ENCODE results near the gene PXN.
"Not testable (repeated sequence)": the region's sequence is repeated elsewhere in the genome, so short reads cannot be mapped to it uniquely, and the experiment has no call there.

Gene PXN

DNA sequence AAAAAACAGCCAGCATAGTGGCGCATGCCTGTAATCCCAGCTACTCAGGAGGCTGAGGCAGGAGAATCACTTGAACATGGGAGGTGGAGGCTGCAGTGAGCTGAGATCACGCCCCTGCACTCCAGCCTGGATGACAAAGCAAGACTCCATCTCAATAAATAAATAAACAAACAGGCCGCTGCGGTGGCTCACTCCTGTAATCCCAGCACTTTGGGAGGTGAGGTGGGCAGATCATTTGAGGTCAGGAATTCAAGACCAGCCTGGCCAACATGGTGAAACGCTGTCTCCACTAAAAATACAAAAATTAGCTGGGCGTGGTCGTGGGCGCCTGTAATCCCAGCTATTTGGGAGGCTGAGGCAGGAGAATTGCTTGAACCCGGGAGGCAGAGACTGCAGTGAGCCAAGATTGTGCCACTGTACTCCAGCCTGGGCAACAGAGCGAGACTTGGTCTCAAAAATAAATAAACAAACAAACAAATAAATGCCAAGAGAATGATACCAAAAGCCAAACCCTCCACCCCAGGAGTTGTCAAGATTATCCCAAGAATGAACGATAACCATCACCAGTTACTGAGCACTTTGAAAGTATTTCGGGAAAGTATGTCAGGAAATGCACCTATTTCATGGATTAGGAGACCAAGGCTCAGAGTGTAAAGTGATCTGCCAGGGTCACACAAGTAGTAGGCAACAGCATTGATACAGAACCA is 14.0 kb downstream of the PXN start:
- not testable (repeated sequence) for H3K36me3 ChIP-seq (ENCODE audit: control insufficient read depth in 5 of 5, insufficient read depth in 5 of 5, low read length in 5 of 5); H3K9me3 ChIP-seq (ENCODE audit: control insufficient read depth in 5 of 5, low read length in 5 of 5); H3K9ac ChIP-seq (ENCODE audit: low read length in 5 of 5); H3K27me3 ChIP-seq (ENCODE audit: control insufficient read depth in 5 of 5, insufficient read depth in 4 of 5, low read length in 5 of 5); H3K4me3 ChIP-seq (ENCODE audit: low read depth in 1 of 5, low read length in 5 of 5)
- Histone ChIP-seq H3K27ac (ENCODE audit: low read depth, low read length) (peak overlapping the region; percentile 32), H3K4me1 (ENCODE audit: control insufficient read depth in 5 of 5, insufficient read depth in 5 of 5, low read length in 5 of 5) (peaks cover 18 to 81% (median 42%) of the 10 kb centered on the region in 5 donors)

DNA sequence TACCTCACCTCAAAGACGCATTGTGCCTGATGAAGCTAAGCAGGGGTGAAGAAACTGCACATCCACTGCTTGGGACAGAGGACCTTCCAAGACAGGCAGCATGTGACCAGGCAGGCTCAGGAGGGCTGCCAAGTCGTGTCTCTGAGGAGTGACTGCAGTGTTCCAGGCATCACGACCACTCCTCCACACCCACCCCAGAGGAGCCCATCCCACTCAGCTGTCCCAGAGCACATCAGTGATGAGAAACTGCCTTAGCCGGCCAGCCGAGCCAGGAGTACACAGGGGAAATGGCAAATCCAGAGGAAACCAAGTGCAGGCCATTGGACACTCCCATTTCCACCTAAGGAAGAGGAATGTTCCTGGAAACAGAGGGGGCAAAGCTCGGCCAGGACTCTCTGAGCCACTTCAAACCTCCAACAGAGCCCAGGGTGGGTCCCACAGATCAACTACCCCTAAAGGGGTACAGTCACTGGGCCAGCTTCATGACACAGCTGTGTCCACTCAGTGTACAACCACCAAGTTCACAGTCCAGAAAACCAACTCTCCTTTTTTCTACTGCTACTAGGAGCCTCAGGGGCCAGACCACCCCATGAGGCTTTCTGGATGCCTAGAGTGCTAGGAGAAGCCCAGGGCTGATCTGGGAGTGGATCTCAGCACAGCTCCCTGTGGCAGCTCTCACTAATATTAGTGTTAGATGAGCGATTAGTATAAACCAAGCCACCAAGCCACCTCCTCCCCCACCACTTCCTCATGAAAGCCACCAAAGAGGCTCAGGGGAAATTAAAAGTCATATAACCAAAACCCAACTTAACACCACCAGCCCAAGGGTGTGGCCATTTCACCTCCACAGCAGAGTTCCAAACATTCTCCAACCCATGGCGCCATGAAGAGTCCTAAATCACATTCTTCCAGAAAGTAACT is 15.4 kb downstream of the PXN start:
- H3K9ac ChIP-seq (ENCODE audit: low read length in 5 of 5): peak overlapping the region in 4 of 5 donors; percentile 13 to 73 (median 64)
- peaks cover 0 to 3% (median 0%) of the 10 kb centered on the region in 5 donors for H3K36me3 ChIP-seq (ENCODE audit: control insufficient read depth in 5 of 5, insufficient read depth in 5 of 5, low read length in 5 of 5)
- no peaks in the 10 kb centered on the region for H3K9me3 ChIP-seq (ENCODE audit: control insufficient read depth in 5 of 5, low read length in 5 of 5)
- H3K4me3 ChIP-seq (ENCODE audit: low read depth in 1 of 5, low read length in 5 of 5): peak overlapping the region in 4 of 5 donors; percentile 41 to 70 (median 50)
- peaks cover 19 to 78% (median 39%) of the 10 kb centered on the region in 5 donors for H3K4me1 ChIP-seq (ENCODE audit: control insufficient read depth in 5 of 5, insufficient read depth in 5 of 5, low read length in 5 of 5)
- H3K27me3 ChIP-seq (ENCODE audit: control insufficient read depth in 5 of 5, insufficient read depth in 4 of 5, low read length in 5 of 5): no peaks in the 10 kb centered on the region
- H3K27ac ChIP-seq (ENCODE audit: low read depth, low read length): peak overlapping the region; percentile 88

DNA sequence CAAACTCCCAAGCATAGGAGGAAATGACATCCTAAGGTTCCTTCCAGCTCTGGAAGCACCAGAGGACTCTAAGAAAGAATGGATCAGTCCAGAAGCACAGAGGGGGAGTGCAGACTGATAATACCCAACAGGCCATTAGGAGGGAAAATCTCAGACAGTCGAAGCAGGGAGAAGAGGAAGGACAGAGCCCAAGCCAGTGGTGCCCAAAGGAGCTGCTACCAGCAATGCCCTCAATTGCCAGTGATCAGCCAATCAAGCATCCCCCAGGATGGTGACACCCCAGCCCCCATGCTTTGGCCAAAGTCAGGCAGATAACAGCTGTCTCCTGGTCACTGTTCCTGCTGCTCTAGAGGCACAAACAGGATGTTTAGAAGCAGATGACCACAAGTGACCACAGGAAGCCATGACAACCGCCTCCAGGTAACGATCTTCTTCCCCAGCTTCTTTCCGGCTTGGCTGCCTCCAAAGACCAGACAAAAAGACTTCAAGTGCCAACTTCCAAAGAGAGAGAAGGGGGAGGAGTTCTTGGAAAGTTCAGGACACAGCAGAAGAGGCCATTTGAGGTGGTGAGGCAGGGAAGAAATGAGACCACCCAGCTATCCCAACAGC is 16.2 kb downstream of the PXN start:
- Histone ChIP-seq H3K9me3 (ENCODE audit: control insufficient read depth in 5 of 5, low read length in 5 of 5) (no peaks in the 10 kb centered on the region), H3K27me3 (ENCODE audit: control insufficient read depth in 5 of 5, insufficient read depth in 4 of 5, low read length in 5 of 5) (no peaks in the 10 kb centered on the region), H3K27ac (ENCODE audit: low read depth, low read length) (peak overlapping the region; percentile 88), H3K9ac (ENCODE audit: low read length in 5 of 5) (peak overlapping the region in 4 of 5 donors; percentile 13 to 73 (median 58)), H3K4me3 (ENCODE audit: low read depth in 1 of 5, low read length in 5 of 5) (peak overlapping the region in 4 of 5 donors; percentile 36 to 70 (median 50)), H3K4me1 (ENCODE audit: control insufficient read depth in 5 of 5, insufficient read depth in 5 of 5, low read length in 5 of 5) (peaks cover 21 to 77% (median 43%) of the 10 kb centered on the region in 5 donors), H3K36me3 (ENCODE audit: control insufficient read depth in 5 of 5, insufficient read depth in 5 of 5, low read length in 5 of 5) (peaks cover 0 to 3% (median 0%) of the 10 kb centered on the region in 5 donors)

GRCh38 chr12:120247621-120248030 is 17.9 kb downstream of the PXN start:
- Histone ChIP-seq H3K4me1 (ENCODE audit: control insufficient read depth in 5 of 5, insufficient read depth in 5 of 5, low read length in 5 of 5) (peaks cover 19 to 76% (median 51%) of the 10 kb centered on the region in 5 donors), H3K9me3 (ENCODE audit: control insufficient read depth in 5 of 5, low read length in 5 of 5) (no peaks in the 10 kb centered on the region), H3K4me3 (ENCODE audit: low read depth in 1 of 5, low read length in 5 of 5) (peak overlapping the region in 2 of 5 donors; percentile 24 to 39), H3K9ac (ENCODE audit: low read length in 5 of 5) (no peak overlapping the region), H3K27me3 (ENCODE audit: control insufficient read depth in 5 of 5, insufficient read depth in 4 of 5, low read length in 5 of 5) (no peaks in the 10 kb centered on the region), H3K27ac (ENCODE audit: low read depth, low read length) (peak overlapping the region; percentile 84), H3K36me3 (ENCODE audit: control insufficient read depth in 5 of 5, insufficient read depth in 5 of 5, low read length in 5 of 5) (peaks cover 0 to 3% (median 0%) of the 10 kb centered on the region in 5 donors)

- H3K9ac ChIP-seq (ENCODE audit: low read length in 5 of 5): no peak overlapping the region
- H3K4me1 ChIP-seq (ENCODE audit: control insufficient read depth in 5 of 5, insufficient read depth in 5 of 5, low read length in 5 of 5): peaks cover 21 to 76% (median 49%) of the 10 kb centered on the region in 5 donors
- peaks cover 0 to 3% (median 0%) of the 10 kb centered on the region in 5 donors for H3K36me3 ChIP-seq (ENCODE audit: control insufficient read depth in 5 of 5, insufficient read depth in 5 of 5, low read length in 5 of 5)
- H3K27ac ChIP-seq (ENCODE audit: low read depth, low read length): peak overlapping the region; percentile 84
- no peaks in the 10 kb centered on the region for H3K9me3 ChIP-seq (ENCODE audit: control insufficient read depth in 5 of 5, low read length in 5 of 5)
- peak overlapping the region in 4 of 5 donors; percentile 11 to 39 (median 30) for H3K4me3 ChIP-seq (ENCODE audit: low read depth in 1 of 5, low read length in 5 of 5)
- H3K27me3 ChIP-seq (ENCODE audit: control insufficient read depth in 5 of 5, insufficient read depth in 4 of 5, low read length in 5 of 5): no peaks in the 10 kb centered on the region
These were observed 18.3 kb downstream of the PXN start for GRCh38 chr12:120247183-120247582.

GRCh38 chr12:120246705-120247104 is 18.8 kb downstream of the PXN start:
- not testable (repeated sequence) for H3K9me3 ChIP-seq (ENCODE audit: control insufficient read depth in 5 of 5, low read length in 5 of 5); H3K4me3 ChIP-seq (ENCODE audit: low read depth in 1 of 5, low read length in 5 of 5); H3K9ac ChIP-seq (ENCODE audit: low read length in 5 of 5); H3K36me3 ChIP-seq (ENCODE audit: control insufficient read depth in 5 of 5, insufficient read depth in 5 of 5, low read length in 5 of 5); H3K27me3 ChIP-seq (ENCODE audit: control insufficient read depth in 5 of 5, insufficient read depth in 4 of 5, low read length in 5 of 5)
- Histone ChIP-seq H3K4me1 (ENCODE audit: control insufficient read depth in 5 of 5, insufficient read depth in 5 of 5, low read length in 5 of 5) (peaks cover 24 to 76% (median 50%) of the 10 kb centered on the region in 5 donors), H3K27ac (ENCODE audit: low read depth, low read length) (peak overlapping the region; percentile 84)

- Histone ChIP-seq H3K27me3 (ENCODE audit: control insufficient read depth in 5 of 5, insufficient read depth in 4 of 5, low read length in 5 of 5) (no peaks in the 10 kb centered on the region), H3K4me1 (ENCODE audit: control insufficient read depth in 5 of 5, insufficient read depth in 5 of 5, low read length in 5 of 5) (peaks cover 27 to 80% (median 57%) of the 10 kb centered on the region in 5 donors), H3K9ac (ENCODE audit: low read length in 5 of 5) (peak overlapping the region in 1 of 5 donors; percentile 20), H3K36me3 (ENCODE audit: control insufficient read depth in 5 of 5, insufficient read depth in 5 of 5, low read length in 5 of 5) (peaks cover 0 to 5% (median 0%) of the 10 kb centered on the region in 5 donors), H3K27ac (ENCODE audit: low read depth, low read length) (peak overlapping the region; percentile 69), H3K4me3 (ENCODE audit: low read depth in 1 of 5, low read length in 5 of 5) (peak overlapping the region in 1 of 5 donors; percentile 20), H3K9me3 (ENCODE audit: control insufficient read depth in 5 of 5, low read length in 5 of 5) (no peaks in the 10 kb centered on the region)
These were observed 22.4 kb downstream of the PXN start for GRCh38 chr12:120242971-120243699.

- peaks cover 0 to 5% (median 0%) of the 10 kb centered on the region in 5 donors for H3K36me3 ChIP-seq (ENCODE audit: control insufficient read depth in 5 of 5, insufficient read depth in 5 of 5, low read length in 5 of 5)
- H3K9ac ChIP-seq (ENCODE audit: low read length in 5 of 5): no peak overlapping the region
- no peak overlapping the region for H3K4me3 ChIP-seq (ENCODE audit: low read depth in 1 of 5, low read length in 5 of 5)
- H3K9me3 ChIP-seq (ENCODE audit: control insufficient read depth in 5 of 5, low read length in 5 of 5): no peaks in the 10 kb centered on the region
- peak overlapping the region; percentile 69 for H3K27ac ChIP-seq (ENCODE audit: low read depth, low read length)
- peaks cover 29 to 80% (median 62%) of the 10 kb centered on the region in 5 donors for H3K4me1 ChIP-seq (ENCODE audit: control insufficient read depth in 5 of 5, insufficient read depth in 5 of 5, low read length in 5 of 5)
- H3K27me3 ChIP-seq (ENCODE audit: control insufficient read depth in 5 of 5, insufficient read depth in 4 of 5, low read length in 5 of 5): no peaks in the 10 kb centered on the region
These were observed 23.2 kb downstream of the PXN start for GRCh38 chr12:120242275-120242799.

Data from subcutaneous abdominal adipose tissue (tissue), 5 donors.